Stimulated activated memory B cell treated with anti-CD40 and anti-IgM and Interleukin-4, amounts not matched to agents 10 μg/mL and 1 μg/mL and 100 μg/mL, for 72 hours (primary cell): ENCODE data around the gene RPS3A.
A peak's percentile ranks its signal among the peaks of the same experiment; 100 is the strongest.
"Not testable (repeated sequence)": the region's sequence is repeated elsewhere in the genome, so short reads cannot be mapped to it uniquely, and the experiment has no call there.

Source experiments
- ATAC-seq: fragments of 150-1000 bp; cut with Tn5 transposase; 2 replicates; pipeline ENCODE4 v1.10.0; 2021
- H3K27ac Mint-ChIP-seq: one replicate; pipeline ENCODE4 v1.8.0; 2022; ENCODE audit warnings: mild to moderate bottlenecking, mixed read lengths
- H3K27me3 Mint-ChIP-seq: one replicate; pipeline ENCODE4 v1.8.0; 2022; ENCODE audit warnings: mixed read lengths
- H3K36me3 Mint-ChIP-seq: one replicate; pipeline ENCODE4 v1.8.0; 2022; ENCODE audit warnings: mixed read lengths
- H3K4me1 Mint-ChIP-seq: one replicate; pipeline ENCODE4 v1.8.0; 2022; ENCODE audit warnings: mixed read lengths
- H3K4me3 Mint-ChIP-seq: one replicate; pipeline ENCODE4 v1.8.0; 2022; ENCODE audit warnings: mild to moderate bottlenecking, moderate library complexity, mixed read lengths
- H3K9me3 Mint-ChIP-seq: one replicate; pipeline ENCODE4 v1.8.0; 2022; ENCODE audit warnings: mixed read lengths

The RPS3A gene

GRCh38 chr4:151099229-151099975, at the start of gene RPS3A:
Gene RPS3A, plus strand, starts transcription at chr4:151099628. Its CDS starts 25 bp downstream, at chr4:151099653.
- Mint-ChIP-seq H3K4me3 (peak within 1 kb of the TSS; percentile 94), H3K27me3 (no peaks in the 10 kb centered on the region), H3K27ac (peak within 1 kb of the TSS; percentile 99), H3K4me1 (peaks cover 44% of the 10 kb centered on the region), H3K36me3 (peaks cover 33% of the 10 kb centered on the region), H3K9me3 (no peaks in the 10 kb centered on the region)
- peak; percentile 98 for ATAC-seq

GRCh38 chr4:151052785-151053184, 46.6 kb upstream of the RPS3A start:
- H3K27ac Mint-ChIP-seq: no peak overlapping the region
- ATAC-seq: no peak
- H3K4me3 Mint-ChIP-seq: no peak overlapping the region
- H3K36me3 Mint-ChIP-seq: no peaks in the 10 kb centered on the region
- H3K4me1 Mint-ChIP-seq: no peaks in the 10 kb centered on the region
- no peaks in the 10 kb centered on the region for H3K27me3 Mint-ChIP-seq
- H3K9me3 Mint-ChIP-seq: no peaks in the 10 kb centered on the region

- no peak for ATAC-seq
- Mint-ChIP-seq H3K27ac (no peak overlapping the region), H3K9me3 (no peaks in the 10 kb centered on the region), H3K27me3 (no peaks in the 10 kb centered on the region), H3K4me3 (no peak overlapping the region), H3K36me3 (no peaks in the 10 kb centered on the region), H3K4me1 (no peaks in the 10 kb centered on the region)
These were observed 43.9 kb upstream of the RPS3A start for GRCh38 chr4:151055539-151055938.

- not testable (repeated sequence) for H3K4me3 Mint-ChIP-seq, H3K27ac Mint-ChIP-seq, H3K9me3 Mint-ChIP-seq, ATAC-seq, H3K4me1 Mint-ChIP-seq, H3K27me3 Mint-ChIP-seq, H3K36me3 Mint-ChIP-seq
These were observed 36.3 kb upstream of the RPS3A start for GRCh38 chr4:151063143-151063542.

GRCh38 chr4:151067316-151067970, 32.0 kb upstream of the RPS3A start:
- Mint-ChIP-seq H3K9me3 (no peaks in the 10 kb centered on the region), H3K4me1 (no peaks in the 10 kb centered on the region), H3K27ac (no peak overlapping the region), H3K36me3 (no peaks in the 10 kb centered on the region), H3K27me3 (peaks cover 14% of the 10 kb centered on the region), H3K4me3 (no peak overlapping the region)
- ATAC-seq: no peak

GRCh38 chr4:151074416-151074916, 25.0 kb upstream of the RPS3A start:
- Mint-ChIP-seq H3K4me1 (no peaks in the 10 kb centered on the region), H3K36me3 (no peaks in the 10 kb centered on the region), H3K4me3 (no peak overlapping the region), H3K9me3 (no peaks in the 10 kb centered on the region), H3K27ac (no peak overlapping the region), H3K27me3 (peaks cover 13% of the 10 kb centered on the region)
- no peak for ATAC-seq

- not testable (repeated sequence) for H3K27ac Mint-ChIP-seq, ATAC-seq, H3K4me1 Mint-ChIP-seq, H3K36me3 Mint-ChIP-seq, H3K4me3 Mint-ChIP-seq, H3K27me3 Mint-ChIP-seq, H3K9me3 Mint-ChIP-seq
These were observed 21.4 kb upstream of the RPS3A start for GRCh38 chr4:151077978-151078377.

- Mint-ChIP-seq H3K27me3 (peaks cover 19% of the 10 kb centered on the region), H3K4me3 (no peak overlapping the region), H3K36me3 (no peaks in the 10 kb centered on the region), H3K9me3 (no peaks in the 10 kb centered on the region), H3K4me1 (no peaks in the 10 kb centered on the region), H3K27ac (no peak overlapping the region)
- ATAC-seq: no peak
These were observed 12.0 kb upstream of the RPS3A start for GRCh38 chr4:151087467-151087866.

GRCh38 chr4:151091047-151091446, 8.4 kb upstream of the RPS3A start:
- Mint-ChIP-seq H3K27me3 (peaks cover 19% of the 10 kb centered on the region), H3K36me3 (no peaks in the 10 kb centered on the region), H3K9me3 (no peaks in the 10 kb centered on the region), H3K27ac (no peak overlapping the region), H3K4me1 (peaks cover 4% of the 10 kb centered on the region), H3K4me3 (no peak overlapping the region)
- no peak for ATAC-seq

GRCh38 chr4:151092488-151092887, 6.9 kb upstream of the RPS3A start:
- ATAC-seq: no peak
- Mint-ChIP-seq H3K36me3 (no peaks in the 10 kb centered on the region), H3K4me1 (peaks cover 6% of the 10 kb centered on the region), H3K9me3 (no peaks in the 10 kb centered on the region), H3K27me3 (peaks cover 7% of the 10 kb centered on the region), H3K27ac (no peak overlapping the region), H3K4me3 (no peak overlapping the region)

GRCh38 chr4:151093203-151093602, 6.2 kb upstream of the RPS3A start:
- H3K4me1 Mint-ChIP-seq: peaks cover 11% of the 10 kb centered on the region
- H3K36me3 Mint-ChIP-seq: no peaks in the 10 kb centered on the region
- ATAC-seq: no peak
- H3K27ac Mint-ChIP-seq: no peak overlapping the region
- H3K9me3 Mint-ChIP-seq: no peaks in the 10 kb centered on the region
- H3K4me3 Mint-ChIP-seq: no peak overlapping the region
- H3K27me3 Mint-ChIP-seq: no peaks in the 10 kb centered on the region

- Mint-ChIP-seq H3K27ac (no peak overlapping the region), H3K4me3 (no peak overlapping the region), H3K4me1 (peaks cover 17% of the 10 kb centered on the region), H3K36me3 (no peaks in the 10 kb centered on the region), H3K9me3 (no peaks in the 10 kb centered on the region), H3K27me3 (no peaks in the 10 kb centered on the region)
- no peak for ATAC-seq
These were observed 5.1 kb upstream of the RPS3A start for GRCh38 chr4:151094290-151094751.

- H3K36me3 Mint-ChIP-seq: peaks cover 7% of the 10 kb centered on the region
- ATAC-seq: no peak
- no peaks in the 10 kb centered on the region for H3K9me3 Mint-ChIP-seq
- no peaks in the 10 kb centered on the region for H3K27me3 Mint-ChIP-seq
- H3K4me1 Mint-ChIP-seq: peaks cover 20% of the 10 kb centered on the region
- H3K4me3 Mint-ChIP-seq: no peak overlapping the region
- no peak overlapping the region for H3K27ac Mint-ChIP-seq
These were observed 4.3 kb upstream of the RPS3A start for GRCh38 chr4:151095142-151095541.

- Mint-ChIP-seq H3K4me3 (peak overlapping the region; percentile 94), H3K36me3 (peaks cover 31% of the 10 kb centered on the region), H3K27me3 (no peaks in the 10 kb centered on the region), H3K4me1 (peaks cover 44% of the 10 kb centered on the region), H3K9me3 (no peaks in the 10 kb centered on the region), H3K27ac (peak overlapping the region; percentile 99)
- ATAC-seq: no peak
These were observed 1.7 kb upstream of the RPS3A start for GRCh38 chr4:151097759-151098158.

- Mint-ChIP-seq H3K27me3 (no peaks in the 10 kb centered on the region), H3K36me3 (peaks cover 33% of the 10 kb centered on the region), H3K4me3 (peak overlapping the region; percentile 94), H3K27ac (peak overlapping the region; percentile 99), H3K9me3 (no peaks in the 10 kb centered on the region), H3K4me1 (peaks cover 44% of the 10 kb centered on the region)
- ATAC-seq: no peak
These were observed 524 bp upstream of the RPS3A start for GRCh38 chr4:151098979-151099228.

GRCh38 chr4:151099976-151100417, 569 bp downstream of the RPS3A start:
- peaks cover 38% of the 10 kb centered on the region for H3K36me3 Mint-ChIP-seq
- H3K4me3 Mint-ChIP-seq: peak overlapping the region; percentile 94
- peaks cover 44% of the 10 kb centered on the region for H3K4me1 Mint-ChIP-seq
- peak overlapping the region; percentile 99 for H3K27ac Mint-ChIP-seq
- ATAC-seq: peak; percentile 0
- no peaks in the 10 kb centered on the region for H3K27me3 Mint-ChIP-seq
- H3K9me3 Mint-ChIP-seq: no peaks in the 10 kb centered on the region
